Glutamatergic neuron (in vitro differentiated cells): ENCODE measurements around the gene LBH. TPM values are rescaled to one million over a fixed set of nuclear protein-coding genes. Genes with fewer than 3 reads are reported as not detected.

ENCODE experiments used
- DNase-seq: peaks from one replicate; pipeline ENCODE4 v3.0.0; 2022
- H3K27ac Mint-ChIP-seq: one replicate; pipeline ENCODE4 v1.8.0; 2020; ENCODE audit warnings: mild to moderate bottlenecking, mixed read lengths, inconsistent platforms; ENCODE audit not compliant: unreplicated experiment
- H3K27me3 Mint-ChIP-seq: one replicate; pipeline ENCODE4 v1.8.0; 2020; ENCODE audit warnings: mild to moderate bottlenecking, moderate library complexity, mixed read lengths, inconsistent platforms; ENCODE audit not compliant: unreplicated experiment
- H3K36me3 Mint-ChIP-seq: one replicate; pipeline ENCODE4 v1.8.0; 2020; ENCODE audit warnings: mild to moderate bottlenecking, mixed read lengths, inconsistent platforms; ENCODE audit not compliant: unreplicated experiment
- H3K4me1 Mint-ChIP-seq: one replicate; pipeline ENCODE4 v1.8.0; 2020; ENCODE audit warnings: mild to moderate bottlenecking, low read depth, mixed read lengths, inconsistent platforms; ENCODE audit not compliant: unreplicated experiment
- H3K4me3 Mint-ChIP-seq: one replicate; pipeline ENCODE4 v1.8.0; 2020; ENCODE audit warnings: mild to moderate bottlenecking, mixed read lengths, inconsistent platforms; ENCODE audit not compliant: unreplicated experiment
- H3K9me3 Mint-ChIP-seq: one replicate; pipeline ENCODE4 v1.8.0; 2020; ENCODE audit warnings: mild to moderate bottlenecking, moderate library complexity, mixed read lengths, inconsistent platforms; ENCODE audit not compliant: unreplicated experiment
- total RNA-seq: library from RNA; stranded (reverse); fragmentation: NEBNext Ultra II Directional; extraction: Animal tissue kit (Norgen Biotek cat#: 25700); gene quantifications from one replicate; pipeline ENCODE4 v1.2.1, GENCODE V29; 2021; ENCODE audit not compliant: unreplicated experiment
- TF ChIP-seq, protein P1 (sequence below): fragments of 200-600 bp; sonication (generic); IDR thresholded peaks from one replicate; pipeline ENCODE4 v1.5.0; 2021; ENCODE audit not compliant: partially characterized antibody, unreplicated experiment

Gene LBH
- total RNA-seq, 1 donor from 2014 or later, result 112 TPM

DNA sequence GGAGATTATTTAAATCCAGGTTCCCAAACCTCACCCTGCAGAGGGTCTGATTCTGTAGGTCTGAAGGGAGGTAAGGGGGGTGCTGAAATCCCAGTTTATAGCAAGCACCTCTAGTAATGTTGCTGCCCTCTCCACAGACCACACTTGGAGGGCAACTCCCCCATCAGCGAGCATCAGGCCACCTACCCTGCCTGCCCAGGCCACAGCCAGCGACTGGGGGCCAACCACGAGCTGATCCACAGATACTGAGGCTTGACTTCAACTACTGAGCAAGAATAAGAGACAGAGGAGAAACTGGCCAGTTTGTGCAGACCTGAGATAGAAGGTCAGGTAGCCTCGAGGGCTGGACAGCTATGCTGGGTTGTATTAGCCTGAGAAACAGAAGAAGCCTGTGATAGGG lies 36.3 kb upstream of the LBH start:
- H3K27ac Mint-ChIP-seq, result no peak overlapping the region
- H3K27me3 Mint-ChIP-seq, result peaks cover 2% of the 10 kb centered on the region
- peaks cover 5% of the 10 kb centered on the region for H3K36me3 Mint-ChIP-seq
- no peaks in the 10 kb centered on the region for H3K9me3 Mint-ChIP-seq
- no peak overlapping the region for H3K4me3 Mint-ChIP-seq
- no peaks in the 10 kb centered on the region for H3K4me1 Mint-ChIP-seq
- no peak for DNase-seq
- TF ChIP-seq, protein P1, sequence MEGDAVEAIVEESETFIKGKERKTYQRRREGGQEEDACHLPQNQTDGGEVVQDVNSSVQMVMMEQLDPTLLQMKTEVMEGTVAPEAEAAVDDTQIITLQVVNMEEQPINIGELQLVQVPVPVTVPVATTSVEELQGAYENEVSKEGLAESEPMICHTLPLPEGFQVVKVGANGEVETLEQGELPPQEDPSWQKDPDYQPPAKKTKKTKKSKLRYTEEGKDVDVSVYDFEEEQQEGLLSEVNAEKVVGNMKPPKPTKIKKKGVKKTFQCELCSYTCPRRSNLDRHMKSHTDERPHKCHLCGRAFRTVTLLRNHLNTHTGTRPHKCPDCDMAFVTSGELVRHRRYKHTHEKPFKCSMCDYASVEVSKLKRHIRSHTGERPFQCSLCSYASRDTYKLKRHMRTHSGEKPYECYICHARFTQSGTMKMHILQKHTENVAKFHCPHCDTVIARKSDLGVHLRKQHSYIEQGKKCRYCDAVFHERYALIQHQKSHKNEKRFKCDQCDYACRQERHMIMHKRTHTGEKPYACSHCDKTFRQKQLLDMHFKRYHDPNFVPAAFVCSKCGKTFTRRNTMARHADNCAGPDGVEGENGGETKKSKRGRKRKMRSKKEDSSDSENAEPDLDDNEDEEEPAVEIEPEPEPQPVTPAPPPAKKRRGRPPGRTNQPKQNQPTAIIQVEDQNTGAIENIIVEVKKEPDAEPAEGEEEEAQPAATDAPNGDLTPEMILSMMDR, result no peak

DNA sequence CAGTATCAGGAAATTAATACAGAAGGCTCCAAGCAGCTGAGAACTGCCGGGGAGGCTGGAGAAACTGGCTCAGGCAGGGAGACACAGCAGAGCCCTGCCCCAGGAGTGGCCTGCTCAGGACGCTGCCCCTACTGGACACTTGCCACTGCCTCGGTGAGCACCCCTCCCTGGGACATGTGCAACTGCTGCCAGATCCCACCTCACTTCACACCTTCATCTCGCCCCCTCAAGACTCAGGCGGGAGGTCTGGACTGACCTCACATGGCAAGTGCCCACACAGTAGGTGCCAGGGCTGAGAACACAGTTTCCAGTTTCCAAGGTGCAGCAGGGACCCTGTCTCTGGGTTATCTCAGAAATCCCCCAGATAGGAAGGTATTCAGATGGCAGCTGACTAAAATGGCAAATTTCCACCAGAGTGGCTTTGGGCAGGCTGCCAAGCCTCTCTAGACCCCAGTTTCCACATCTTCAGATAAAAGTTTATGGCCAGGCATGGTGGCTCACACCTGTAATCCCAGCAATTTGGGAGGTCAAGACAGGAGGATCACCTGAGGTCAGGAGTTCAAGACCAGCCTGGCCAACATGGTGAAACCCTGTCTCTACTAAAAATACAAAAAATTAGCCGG lies 33.7 kb upstream of the LBH start:
- no peaks in the 10 kb centered on the region for H3K9me3 Mint-ChIP-seq
- DNase-seq, result no peak
- H3K27me3 Mint-ChIP-seq, result peaks cover 2% of the 10 kb centered on the region
- no peak overlapping the region for H3K27ac Mint-ChIP-seq
- no peaks in the 10 kb centered on the region for H3K4me1 Mint-ChIP-seq
- peaks cover 5% of the 10 kb centered on the region for H3K36me3 Mint-ChIP-seq
- TF ChIP-seq, protein P1, result no peak
- no peak overlapping the region for H3K4me3 Mint-ChIP-seq

DNA sequence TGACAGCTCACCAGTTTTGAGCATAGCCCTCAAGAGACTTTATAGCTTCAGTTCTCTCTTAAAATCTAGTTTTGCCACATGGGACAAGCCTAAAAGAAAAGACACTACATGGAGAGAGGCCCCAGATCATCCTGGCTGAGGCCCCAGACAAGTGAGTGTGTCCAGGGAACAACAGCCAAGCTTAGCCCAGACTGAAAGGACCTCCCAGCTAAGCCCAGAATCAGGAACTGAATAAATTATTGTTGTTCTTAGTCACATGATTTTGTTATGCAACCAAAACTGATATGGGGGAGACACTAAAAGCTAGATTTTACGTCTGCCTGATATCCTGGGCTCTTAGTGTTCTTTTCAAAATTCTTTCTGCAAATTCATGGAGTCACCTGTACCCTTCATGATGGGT lies 29.3 kb upstream of the LBH start:
- Mint-ChIP-seq H3K27ac (no peak overlapping the region), H3K27me3 (no peaks in the 10 kb centered on the region)

DNA sequence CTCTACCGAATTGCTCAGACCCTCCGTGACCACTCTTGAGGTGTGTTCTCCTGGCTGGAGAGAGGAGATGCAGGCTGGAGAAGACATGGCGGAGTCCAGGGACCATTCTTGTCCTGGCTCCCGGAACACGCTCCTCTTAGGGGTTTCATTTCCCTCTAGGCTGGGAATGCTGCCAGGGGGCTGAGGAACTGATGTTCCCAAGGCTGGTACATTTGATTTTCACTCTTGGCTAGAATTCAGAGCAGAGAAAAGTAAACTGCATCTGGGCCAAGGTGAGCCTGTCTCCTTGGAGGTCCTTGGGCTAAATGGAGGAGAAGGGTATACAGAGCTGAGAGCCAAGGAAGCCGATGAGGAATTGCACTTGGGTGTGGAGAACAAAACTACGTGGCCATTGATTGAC lies 28.2 kb upstream of the LBH start:
- no peak overlapping the region for H3K27ac Mint-ChIP-seq
- no peak overlapping the region for H3K4me3 Mint-ChIP-seq
- peaks cover 3% of the 10 kb centered on the region for H3K4me1 Mint-ChIP-seq

More for the DNA sequence above, 29.3 kb upstream of the LBH start:
- DNase-seq, result no peak
- Mint-ChIP-seq H3K9me3 (peaks cover 1% of the 10 kb centered on the region), H3K36me3 (no peaks in the 10 kb centered on the region), H3K4me1 (peaks cover 3% of the 10 kb centered on the region), H3K4me3 (no peak overlapping the region)
- TF ChIP-seq, protein P1, result no peak

DNA sequence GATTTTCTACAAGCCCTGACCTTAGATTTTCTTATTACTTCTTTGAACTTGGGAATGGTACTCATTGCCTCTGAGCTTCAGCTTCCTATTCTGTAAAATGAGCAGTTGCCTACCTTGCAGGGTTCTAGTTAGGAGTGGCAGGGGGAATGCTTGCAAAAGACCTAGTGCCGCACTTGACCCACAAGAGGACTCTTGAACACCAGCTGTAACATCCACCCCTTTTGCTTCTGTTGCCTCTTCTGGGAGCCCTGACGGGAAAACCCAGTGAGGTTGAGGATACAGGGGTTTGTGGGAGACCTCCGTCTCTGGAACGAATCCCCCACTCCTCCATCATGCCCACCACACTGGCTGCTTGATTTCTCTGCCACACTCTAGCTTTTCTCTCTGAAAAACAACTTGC lies 27.1 kb upstream of the LBH start:
- H3K27me3 Mint-ChIP-seq, result no peaks in the 10 kb centered on the region
- H3K36me3 Mint-ChIP-seq, result no peaks in the 10 kb centered on the region
- H3K9me3 Mint-ChIP-seq, result peaks cover 1% of the 10 kb centered on the region
- TF ChIP-seq, protein P1, result no peak
- H3K4me3 Mint-ChIP-seq, result no peak overlapping the region
- H3K4me1 Mint-ChIP-seq, result peaks cover 6% of the 10 kb centered on the region
- DNase-seq, result no peak
- H3K27ac Mint-ChIP-seq, result no peak overlapping the region

More for the DNA sequence above, 28.2 kb upstream of the LBH start:
- no peaks in the 10 kb centered on the region for H3K27me3 Mint-ChIP-seq
- TF ChIP-seq, protein P1, result no peak
- no peak for DNase-seq
- H3K36me3 Mint-ChIP-seq, result no peaks in the 10 kb centered on the region
- peaks cover 1% of the 10 kb centered on the region for H3K9me3 Mint-ChIP-seq
